Fibroblast of pulmonary artery (primary cell): ENCODE measurements around the gene TNIK.

ENCODE experiments used
- DNase-seq: peaks from one replicate; pipeline ENCODE4 v3.0.0-alpha.2; 2010; ENCODE audit warnings: low read depth
- H3K4me3 ChIP-seq: replicated peaks from 2 replicates; pipeline ENCODE4 v1.5.1; 2011; ENCODE audit warnings: low read depth, mild to moderate bottlenecking, control low read depth, low read length, moderate library complexity
- CTCF ChIP-seq: IDR thresholded peaks from 2 replicates; pipeline ENCODE4 v1.5.1; 2011; ENCODE audit warnings: mild to moderate bottlenecking, control low read depth, low read length, inconsistent platforms; ENCODE audit errors: missing control alignments

TNIK gene

GRCh38 chr3:171459942-171460724, at the start of gene TNIK:
TSS of gene TNIK (minus strand) at chr3:171460405. CDS start at chr3:171460063, 342 bp downstream.
- H3K4me3 ChIP-seq, result peak within 1 kb of the TSS; percentile 88
- DNase-seq, result peak; percentile 95
- TF ChIP-seq CTCF, result no peak

GRCh38 chr3:171508676-171509075, 48.5 kb upstream of the TNIK start:
- no peak for DNase-seq
- no peak overlapping the region for H3K4me3 ChIP-seq
- no peak for TF ChIP-seq CTCF

- TF ChIP-seq CTCF, result no peak
- no peak for DNase-seq
These were observed 48.0 kb upstream of the TNIK start for GRCh38 chr3:171508206-171508605.

GRCh38 chr3:171506743-171507319, 46.6 kb upstream of the TNIK start:
- peak; percentile 63 for DNase-seq
- no peak overlapping the region for H3K4me3 ChIP-seq
- no peak for TF ChIP-seq CTCF

More at GRCh38 chr3:171508206-171508605, 48.0 kb upstream of the TNIK start:
- H3K4me3 ChIP-seq, result no peak overlapping the region

- H3K4me3 ChIP-seq, result no peak overlapping the region
- no peak for TF ChIP-seq CTCF
- no peak for DNase-seq
These were observed 45.7 kb upstream of the TNIK start for GRCh38 chr3:171505822-171506333.

- DNase-seq, result no peak
- no peak overlapping the region for H3K4me3 ChIP-seq
- no peak for TF ChIP-seq CTCF
These were observed 44.2 kb upstream of the TNIK start for GRCh38 chr3:171504376-171504775.
